NCI-H1417 (cell line): ENCODE results near the gene GID8.

ENCODE experiments used
- DNase-seq, 3 experiments: peaks; one replicate each; lab custom pipeline; 2025; lab: John Stamatoyannopoulos, UW

The GID8 gene

GRCh38 chr20:62970307-62971210 is 32.6 kb downstream of the GID8 start:
- no peak for DNase-seq

- no peak for DNase-seq
Measured at GRCh38 chr20:62971211-62971949, 33.4 kb downstream of the GID8 start.

GRCh38 chr20:62971950-62972844 is 34.2 kb downstream of the GID8 start:
- DNase-seq: peak; percentile 78 to 91 (median 85)

- DNase-seq: no peak
Measured at GRCh38 chr20:62972845-62973745, 35.1 kb downstream of the GID8 start.

GRCh38 chr20:62975251-62975760 is 37.4 kb downstream of the GID8 start:
- peak in 1 of 3 experiments; percentile 26 for DNase-seq

- no peak for DNase-seq
Measured at GRCh38 chr20:62975812-62976508, 38.0 kb downstream of the GID8 start.

GRCh38 chr20:62976886-62977285 is 38.9 kb downstream of the GID8 start:
- DNase-seq: no peak

- peak; percentile 9 to 79 (median 64) for DNase-seq
Measured at GRCh38 chr20:62977613-62978560, 39.9 kb downstream of the GID8 start.

- DNase-seq: no peak
Measured at GRCh38 chr20:62978561-62978943, 40.6 kb downstream of the GID8 start.

GRCh38 chr20:62979310-62979709 is 41.4 kb downstream of the GID8 start:
- peak in 1 of 3 experiments; percentile 75 for DNase-seq

- peak in 2 of 3 experiments; percentile 86 to 94 for DNase-seq
Measured at GRCh38 chr20:62979876-62980373, 42.0 kb downstream of the GID8 start.

GRCh38 chr20:62980380-62980960 is 42.5 kb downstream of the GID8 start:
- peak in 2 of 3 experiments; percentile 98 to 99 for DNase-seq

GRCh38 chr20:62980970-62981369 is 43.0 kb downstream of the GID8 start:
- DNase-seq: peak in 2 of 3 experiments; percentile 98 to 99

- peak in 1 of 3 experiments; percentile 53 for DNase-seq
Measured at GRCh38 chr20:62982124-62983075, 44.5 kb downstream of the GID8 start.

- DNase-seq: no peak
Measured at GRCh38 chr20:62983210-62983609, 45.3 kb downstream of the GID8 start.

GRCh38 chr20:62984666-62985443 is 46.9 kb downstream of the GID8 start:
- DNase-seq: peak; percentile 11 to 92 (median 63)
